ENCODE measurements around the gene RNF145.

- TF ChIP-seq SUZ12 (IDR thresholded peaks at IDR 0.05; ENCODE audit: extremely low read depth, insufficient read depth, insufficient read length) = no peak
- no peak for TF ChIP-seq ZNF274 (IDR thresholded peaks at IDR 0.05; ENCODE audit: low read depth, low read length)
- TF ChIP-seq YY1 (IDR thresholded peaks at IDR 0.05; ENCODE audit: insufficient read depth, insufficient read length) = no peak
Measured at GRCh38 chr5:159244163-159244562, 34.8 kb upstream of the RNF145 start.

All from NT2/D1 (cell line).